GM18502 (cell line): ENCODE results near the gene FMN1.

Source experiments
- ATAC-seq: cut with Tn5 transposase; IDR thresholded peaks from one replicate; pipeline ENCODE4 v1.9.1; 2021; ENCODE audit warnings: mild to moderate bottlenecking; ENCODE audit not compliant: unreplicated experiment, poor library complexity

Gene FMN1

DNA sequence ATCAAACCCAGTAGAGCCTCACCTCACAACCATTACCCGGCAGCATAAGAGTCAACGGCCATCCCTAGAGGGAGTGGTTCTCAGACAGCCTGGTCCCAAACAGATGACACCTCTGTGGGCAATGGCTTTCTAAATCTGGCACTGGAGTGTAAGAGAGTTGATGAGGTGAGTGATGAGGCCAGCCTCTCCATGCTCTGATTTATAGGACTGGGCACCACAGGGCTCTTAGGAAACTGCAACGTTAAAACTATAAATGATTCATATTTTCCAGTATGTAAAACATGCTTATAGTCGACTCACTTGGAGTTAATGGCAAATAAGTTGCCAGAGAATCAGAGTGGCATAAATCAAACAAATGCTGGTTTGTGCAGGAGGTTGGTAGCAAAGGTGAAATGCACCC lies 289.0 kb downstream of the FMN1 start:
- no peak for ATAC-seq

DNA sequence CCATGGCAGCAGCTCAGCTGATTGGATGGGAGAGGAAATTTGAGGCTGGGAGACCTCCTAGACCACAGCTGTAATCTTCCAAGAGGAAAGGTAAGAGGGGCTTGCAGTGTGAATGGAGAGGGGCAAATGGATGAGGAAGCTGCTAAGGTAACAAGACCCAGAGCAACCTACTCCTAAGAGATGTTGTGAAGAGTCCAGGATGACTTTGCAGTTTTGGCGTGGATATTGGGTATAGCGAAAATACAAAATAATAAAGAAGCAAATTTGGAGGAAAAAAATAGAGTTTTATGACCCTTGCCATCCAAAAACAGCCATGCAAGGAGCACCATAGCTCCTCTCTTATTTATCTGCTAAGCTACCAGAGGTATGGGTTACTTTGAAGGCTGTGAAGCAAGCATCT lies 290.1 kb downstream of the FMN1 start:
- no peak for ATAC-seq

DNA sequence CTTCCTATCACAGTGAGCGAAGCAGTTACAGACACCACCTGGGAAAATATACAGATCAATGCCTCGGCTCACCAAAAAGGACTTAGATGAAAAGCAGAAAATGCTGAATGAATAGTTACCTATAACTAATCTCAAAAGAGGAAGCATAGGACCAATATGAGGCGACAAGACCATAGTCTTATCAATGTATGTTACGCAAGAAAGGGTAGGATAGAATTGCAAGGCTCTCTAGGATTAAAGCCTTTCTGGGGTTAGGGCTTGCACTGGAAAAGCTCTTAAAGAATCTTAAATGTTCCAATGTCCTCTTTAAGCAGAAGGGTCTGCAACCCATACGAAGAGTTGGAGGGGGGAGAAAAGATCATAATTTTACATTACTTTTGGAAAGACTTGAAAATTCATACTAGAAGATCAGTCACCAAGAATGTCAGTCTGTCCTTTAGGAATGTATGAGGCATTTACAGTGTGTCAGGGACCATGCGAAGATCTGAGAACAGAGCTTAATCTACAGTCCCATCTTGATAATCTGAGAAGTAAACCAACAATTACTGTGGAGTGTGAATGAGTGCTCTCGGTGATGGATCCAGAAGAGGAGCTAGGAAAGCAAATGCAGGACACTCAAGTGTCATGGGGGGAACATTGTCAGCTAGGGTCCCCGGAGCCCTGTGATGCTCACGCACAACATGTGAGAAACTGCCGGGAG lies 290.8 kb downstream of the FMN1 start:
- ATAC-seq = no peak

GRCh38 chr15:32901995-32902394 lies 292.5 kb downstream of the FMN1 start:
- no peak for ATAC-seq

DNA sequence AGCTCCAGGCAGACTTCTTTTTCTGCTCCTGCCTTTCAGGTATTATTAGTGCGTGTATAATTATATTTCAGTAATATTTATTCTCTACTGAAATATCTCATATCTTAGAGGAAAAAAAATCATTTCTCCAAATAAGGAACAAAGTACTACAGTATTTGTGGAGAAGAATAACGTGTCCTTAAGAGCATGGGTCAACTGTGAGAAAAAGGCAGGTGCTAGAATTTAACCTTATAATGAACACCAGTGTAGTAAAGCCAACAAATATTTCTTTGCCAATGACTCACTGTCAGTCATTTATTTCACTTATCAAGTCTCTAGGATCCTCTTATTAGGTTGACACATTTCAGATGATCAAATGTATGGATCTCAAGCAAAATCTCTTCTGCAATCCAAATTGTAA lies 293.3 kb downstream of the FMN1 start:
- ATAC-seq = no peak

DNA sequence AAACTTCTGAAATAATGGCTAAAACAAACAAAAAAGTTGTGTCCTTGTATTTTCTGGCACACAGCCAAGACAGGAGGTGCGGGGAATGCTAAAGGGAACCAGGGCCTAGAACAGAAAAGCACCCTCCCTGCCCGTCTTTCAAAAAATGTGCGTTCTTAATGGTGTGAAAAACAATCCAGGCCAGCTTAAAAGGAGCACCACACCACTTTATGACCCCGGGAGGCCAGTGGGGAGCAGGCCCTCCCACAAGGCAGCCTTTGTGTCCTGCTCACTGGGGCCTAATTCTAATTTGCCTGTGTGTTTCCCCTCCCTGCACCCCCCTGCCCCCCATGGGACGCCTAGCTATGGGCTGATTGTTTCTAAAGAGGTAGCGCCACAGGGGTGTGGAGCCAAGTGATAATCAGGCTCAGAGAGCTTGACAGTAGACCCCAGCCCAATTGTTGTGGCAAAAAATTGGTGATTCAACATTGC lies 295.4 kb downstream of the FMN1 start:
- no peak for ATAC-seq

DNA sequence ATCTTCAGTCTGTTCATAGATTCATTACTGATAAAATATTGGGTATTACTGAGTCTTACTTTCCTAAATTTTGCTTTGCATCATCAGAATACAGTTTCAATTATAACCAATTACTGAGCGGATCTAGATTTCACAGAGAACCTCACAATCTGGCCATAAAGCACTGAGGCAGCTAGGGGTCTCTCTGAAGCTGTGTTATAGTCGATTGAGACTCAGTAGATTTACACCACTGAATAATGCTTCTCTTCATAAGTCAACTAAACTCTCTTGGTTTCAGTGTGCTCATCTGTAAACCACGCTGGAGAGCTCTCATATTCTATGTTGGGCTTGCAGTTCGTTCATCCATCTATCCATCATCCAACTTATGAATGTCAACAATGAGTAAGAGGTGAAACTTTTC lies 296.1 kb downstream of the FMN1 start:
- ATAC-seq = no peak

- ATAC-seq = no peak
Observed at GRCh38 chr15:32893421-32893820, 301.1 kb downstream of the FMN1 start.

GRCh38 chr15:32889214-32889613 lies 305.3 kb downstream of the FMN1 start:
- no peak for ATAC-seq

- ATAC-seq = no peak
Observed at GRCh38 chr15:32888221-32888761, 306.2 kb downstream of the FMN1 start.

DNA sequence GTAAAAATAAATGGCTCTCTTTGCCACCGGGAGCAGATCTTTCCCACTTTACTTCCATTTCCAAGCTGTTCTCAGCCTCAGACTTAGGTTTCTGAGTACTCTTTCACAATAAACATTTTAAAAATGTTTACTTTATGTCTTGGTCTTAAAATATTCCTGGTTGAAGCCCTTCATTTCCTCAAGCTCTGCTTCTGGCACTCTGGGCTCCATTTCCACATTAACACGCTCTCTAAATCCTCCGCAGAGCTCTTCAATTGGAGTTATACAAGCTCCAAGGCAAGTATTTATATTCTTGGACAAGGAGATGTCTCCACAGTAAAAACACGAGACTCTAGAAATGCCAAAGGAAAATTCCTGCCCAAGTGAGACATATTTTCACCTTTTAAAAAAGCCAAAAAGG lies 307.4 kb downstream of the FMN1 start:
- ATAC-seq = no peak

GRCh38 chr15:32886459-32886858 lies 308.1 kb downstream of the FMN1 start:
- ATAC-seq = no peak

- no peak for ATAC-seq
Observed at GRCh38 chr15:32885713-32886112, 308.8 kb downstream of the FMN1 start.

DNA sequence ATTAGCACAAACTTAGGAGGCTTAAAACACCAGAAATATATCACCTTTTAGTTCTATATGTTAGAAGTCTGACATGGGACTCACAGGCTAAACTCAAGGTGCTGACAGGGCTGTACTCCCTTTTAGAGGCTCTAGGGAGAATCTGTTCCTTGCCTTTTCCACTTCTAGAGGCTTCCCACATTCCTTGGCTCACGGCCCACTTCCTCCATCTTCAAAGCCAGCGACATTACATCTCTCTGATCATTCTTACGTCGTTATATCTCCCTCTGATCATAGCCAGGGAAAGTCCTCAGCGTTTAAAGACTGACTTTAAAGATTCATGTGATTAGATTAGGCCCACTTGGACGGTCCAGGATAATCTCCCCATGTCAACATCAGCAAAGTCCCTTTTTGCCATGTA lies 310.4 kb downstream of the FMN1 start:
- ATAC-seq = no peak

DNA sequence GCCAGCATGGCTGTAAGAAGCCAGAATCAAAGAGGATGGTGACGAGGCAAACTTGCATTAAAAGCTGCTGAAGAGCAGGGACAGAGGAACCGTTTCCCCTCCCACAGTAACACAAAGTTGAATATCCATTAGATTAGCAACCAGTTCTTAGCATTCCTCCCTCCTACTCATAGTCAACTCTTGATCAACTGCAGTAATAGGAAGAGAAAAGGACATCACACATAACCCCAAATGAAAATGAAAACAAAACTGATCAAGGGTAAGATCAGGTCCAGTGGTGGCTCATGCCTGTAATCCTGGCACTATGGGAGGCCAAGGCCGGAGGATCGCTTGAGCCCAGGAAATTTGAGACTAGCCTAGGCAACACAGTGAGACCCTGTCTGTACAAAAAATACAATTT lies 311.6 kb downstream of the FMN1 start:
- no peak for ATAC-seq

GRCh38 chr15:32881528-32881927 lies 313.0 kb downstream of the FMN1 start:
- no peak for ATAC-seq

- no peak for ATAC-seq
Observed at GRCh38 chr15:32880642-32881041, 313.9 kb downstream of the FMN1 start.

GRCh38 chr15:32879980-32880379 lies 314.5 kb downstream of the FMN1 start:
- no peak for ATAC-seq

DNA sequence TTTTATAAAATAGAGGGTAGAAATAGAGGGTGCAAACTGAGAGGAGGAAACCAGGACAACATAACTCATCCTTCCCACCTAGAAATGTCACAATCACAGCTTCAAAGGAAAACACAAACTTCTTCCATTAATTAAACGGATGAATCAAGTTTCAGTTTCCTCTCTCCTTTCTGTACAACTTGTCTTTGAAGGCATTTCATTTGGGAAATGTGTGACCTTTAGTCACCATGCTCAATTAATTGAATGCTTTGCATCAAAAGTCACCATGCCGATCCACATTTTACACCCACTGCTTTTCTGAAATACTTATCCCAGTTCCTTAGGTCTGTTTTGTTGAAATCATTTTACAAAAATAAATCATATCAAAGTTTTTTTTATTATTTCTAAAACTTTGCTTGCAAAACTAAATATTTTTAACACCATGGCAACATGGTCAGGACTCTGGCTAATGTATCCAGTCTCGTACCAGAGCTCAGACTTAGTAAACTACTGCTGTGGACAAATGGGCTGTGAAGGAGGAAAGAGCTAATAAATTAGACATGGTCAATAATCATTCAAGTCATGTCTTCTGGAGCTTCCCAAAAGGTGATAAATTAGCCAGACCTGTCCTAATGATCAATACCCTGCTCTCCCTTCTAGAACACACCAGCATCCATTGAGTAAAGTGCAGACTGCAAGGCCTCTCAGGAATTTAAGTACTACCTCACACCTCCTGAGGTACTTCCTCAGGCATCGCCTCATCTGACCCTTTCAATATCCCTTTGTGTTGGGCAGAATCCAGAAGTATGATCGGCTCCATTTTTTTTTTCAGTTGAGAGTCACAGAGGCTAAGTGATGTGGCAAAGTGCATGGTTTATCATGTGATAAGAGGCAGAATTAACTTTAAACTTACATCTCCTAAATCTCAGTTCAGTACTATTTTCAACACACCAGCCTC lies 315.4 kb downstream of the FMN1 start:
- ATAC-seq = no peak

DNA sequence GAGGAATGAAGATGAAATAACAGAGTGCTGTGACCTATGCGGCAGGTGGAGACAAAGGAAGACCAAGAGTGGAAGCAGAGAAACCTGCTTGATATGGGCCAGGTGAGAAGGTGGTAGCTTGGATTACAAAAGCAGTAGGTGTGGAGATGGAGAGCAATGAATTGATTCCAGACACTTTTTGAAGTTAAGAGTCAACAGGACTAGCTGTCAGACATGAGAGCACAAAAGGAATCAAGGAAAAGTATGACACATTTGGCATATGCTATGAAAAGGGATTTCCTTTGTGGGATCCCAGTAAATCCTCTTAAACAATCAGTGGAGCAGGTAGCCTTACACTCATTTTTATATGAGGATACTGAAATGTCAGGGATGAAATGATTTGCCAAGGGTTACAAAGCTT lies 316.2 kb downstream of the FMN1 start:
- no peak for ATAC-seq
